A549 (cell line): ENCODE measurements around the gene ALOX15B. TPM values are rescaled to one million over a fixed set of nuclear protein-coding genes. Genes with fewer than 3 reads are reported as not detected.

Source experiments
- ATAC-seq, 2 experiments: fragments of 200-7000 bp in 1 of 2; fragments of >200 bp in 1 of 2; cut with Nextera tagmentation in 1 of 2; cut with Tn5 transposase in 1 of 2; 3 replicates each; pipeline versions ENCODE4 v1.8.0 to v1.9.1; 2018 to 2020; ENCODE audit warnings: mild to moderate bottlenecking in 1 of 2, moderate library complexity in 1 of 2
- CTCF ChIA-PET: fragments of 300-600 bp; sonication (Branson Sonifier 250); formaldehyde crosslinking; extraction: SDS; loops from one replicate; lab custom pipeline; 2021; ENCODE audit warnings: antibody characterized with exemption, inconsistent platforms; lab: Yijun Ruan, JAX
- POLR2A ChIA-PET: fragments of 350-600 bp; formaldehyde crosslinking; extraction: SDS; loops from one replicate; lab custom pipeline; 2021; ENCODE audit warnings: antibody characterized with exemption, inconsistent platforms; lab: Yijun Ruan, JAX
- DNase-seq, 2 experiments: peaks; one replicate each; pipeline versions ENCODE4 v3.0.0 to v3.0.0-alpha.2; 2011 to 2016; ENCODE audit warnings: low read depth in 1 of 2, low spot score in 1 of 2
- FAIRE-seq: peaks from 2 replicates; lab custom pipeline; 2011; peaks lifted over from hg19 to GRCh38; lab: Jason Lieb, UNC
- H3K27ac ChIP-seq, 2 experiments: fragments of >200 bp; sonication (Bioruptor Twin); formaldehyde crosslinking; 3 replicates each; pipeline ENCODE4 v1.5.1; 2016 to 2017
- H3K4me1 ChIP-seq: fragments of >200 bp; sonication (Bioruptor Twin); formaldehyde crosslinking; 3 replicates; pipeline ENCODE4 v1.6.1; 2016
- H3K4me2 ChIP-seq: fragments of >200 bp; sonication (Bioruptor Twin); formaldehyde crosslinking; 3 replicates; pipeline ENCODE4 v1.6.1; 2016
- H3K4me3 ChIP-seq: fragments of >200 bp; sonication (Bioruptor Twin); formaldehyde crosslinking; 3 replicates; pipeline ENCODE4 v1.5.1; 2016
- H3K9me3 ChIP-seq: fragments of >200 bp; sonication (Bioruptor Twin); formaldehyde crosslinking; 3 replicates; pipeline ENCODE4 v1.6.1; 2016
- ATOH8 ChIP-seq: fragments of 250-450 bp; sonication (Bioruptor Pico); IDR thresholded peaks from 2 replicates; pipeline ENCODE4 v1.5.0; 2020; ENCODE audit warnings: low read depth, mild to moderate bottlenecking, moderate library complexity
- CBX2 ChIP-seq: fragments of 200-600 bp; sonication (generic); IDR thresholded peaks from 2 replicates; pipeline ENCODE4 v1.6.1; 2016; ENCODE audit warnings: low read depth, mild to moderate bottlenecking, borderline replicate concordance
- CHD2 ChIP-seq: fragments of 150-350 bp; IDR thresholded peaks from 2 replicates; pipeline ENCODE4 v1.6.1; 2014; ENCODE audit warnings: low read length; ENCODE audit not compliant: partially characterized antibody
- E2F6 ChIP-seq: IDR thresholded peaks from 2 replicates; pipeline ENCODE4 v1.6.1; 2012; ENCODE audit warnings: low read depth, borderline replicate concordance
- EHMT2 ChIP-seq: fragments of 200-600 bp; sonication (generic); IDR thresholded peaks from 2 replicates; pipeline ENCODE4 v1.6.1; 2016; ENCODE audit warnings: antibody characterized with exemption, low read depth, mild to moderate bottlenecking, moderate library complexity
- ELK1 ChIP-seq: fragments of 150-350 bp; IDR thresholded peaks from 2 replicates; pipeline ENCODE4 v1.6.1; 2014; ENCODE audit warnings: low read depth, mild to moderate bottlenecking, low read length
- EP300 ChIP-seq, 2 experiments: fragments of >200 bp; sonication (Bioruptor Twin); formaldehyde crosslinking; IDR thresholded peaks; 2 replicates in 1 of 2; 3 replicates in 1 of 2; pipeline ENCODE4 v1.6.1; 2016 to 2017
- FOSL2 ChIP-seq, 2 experiments: fragments of 450-650 bp in 1 of 2; fragments of >200 bp in 1 of 2; sonication (Bioruptor Twin) in 1 of 2; formaldehyde crosslinking; IDR thresholded peaks; 2 replicates each; pipeline versions ENCODE4 v1.5.0 to v1.6.1; 2016 to 2020; ENCODE audit warnings: mild to moderate bottlenecking in 1 of 2, moderate library complexity in 1 of 2
- FOXS1 ChIP-seq: fragments of 250-450 bp; sonication (Bioruptor Pico); IDR thresholded peaks from 2 replicates; pipeline ENCODE4 v1.5.0; 2020; ENCODE audit warnings: mild to moderate bottlenecking, moderate library complexity
- HOXA7 ChIP-seq: fragments of 250-450 bp; sonication (Bioruptor Pico); IDR thresholded peaks from 2 replicates; pipeline ENCODE4 v1.5.0; 2020; ENCODE audit warnings: mild to moderate bottlenecking, moderate library complexity
- HOXB13 ChIP-seq: fragments of 250-450 bp; sonication (Bioruptor Pico); IDR thresholded peaks from 2 replicates; pipeline ENCODE4 v1.5.0; 2020; ENCODE audit warnings: low read depth, mild to moderate bottlenecking, moderate library complexity
- HOXB5 ChIP-seq: fragments of 250-450 bp; sonication (Bioruptor Pico); IDR thresholded peaks from 2 replicates; pipeline ENCODE4 v1.5.0; 2020; ENCODE audit warnings: mild to moderate bottlenecking, moderate library complexity
- JUN ChIP-seq, 2 experiments: fragments of >200 bp; sonication (Bioruptor Twin); formaldehyde crosslinking; IDR thresholded peaks; 2 replicates in 1 of 2; 3 replicates in 1 of 2; pipeline ENCODE4 v1.6.1; 2016 to 2017
- KDM5A ChIP-seq: fragments of 200-600 bp; sonication (generic); IDR thresholded peaks from 2 replicates; pipeline ENCODE4 v1.6.1; 2016; ENCODE audit warnings: antibody characterized with exemption, mild to moderate bottlenecking
- MAFK ChIP-seq: fragments of 450-650 bp; IDR thresholded peaks from 2 replicates; pipeline ENCODE4 v1.6.1; 2014; ENCODE audit not compliant: partially characterized antibody
- MYC ChIP-seq: IDR thresholded peaks from 2 replicates; pipeline ENCODE4 v1.6.1; 2012; ENCODE audit warnings: mild to moderate bottlenecking, inconsistent platforms, low read length, improper control_type of control experiment, borderline replicate concordance
- NPAS2 ChIP-seq: fragments of 250-450 bp; sonication (Bioruptor Pico); IDR thresholded peaks from 2 replicates; pipeline ENCODE4 v1.8.0; 2022; ENCODE audit warnings: mild to moderate bottlenecking, moderate library complexity, borderline replicate concordance
- NR3C1 ChIP-seq: fragments of >200 bp; sonication (Bioruptor Twin); formaldehyde crosslinking; IDR thresholded peaks from 3 replicates; pipeline ENCODE4 v1.6.1; 2017
- RAD21 ChIP-seq, 2 experiments: fragments of >200 bp in 1 of 2; sonication (Bioruptor Twin) in 1 of 2; formaldehyde crosslinking in 1 of 2; IDR thresholded peaks in 1 of 2; conservative IDR thresholded peaks in 1 of 2; 2 replicates in 1 of 2; 3 replicates in 1 of 2; pipeline ENCODE4 v1.6.1; 2012 to 2018; ENCODE audit warnings: inconsistent platforms in 1 of 2
- RFX5 ChIP-seq: fragments of 450-650 bp; IDR thresholded peaks from 2 replicates; pipeline ENCODE4 v1.7.1; 2014; ENCODE audit warnings: antibody characterized with exemption, mild to moderate bottlenecking, moderate library complexity
- RNF2 ChIP-seq: fragments of 200-600 bp; sonication (generic); IDR thresholded peaks from 2 replicates; pipeline ENCODE4 v1.6.1; 2016; ENCODE audit warnings: low read depth, mild to moderate bottlenecking, antibody characterized with exemption, moderate library complexity, borderline replicate concordance
- SMC3 ChIP-seq: fragments of >200 bp; sonication (Bioruptor Twin); formaldehyde crosslinking; IDR thresholded peaks from 3 replicates; pipeline ENCODE4 v1.6.1; 2018; ENCODE audit warnings: inconsistent platforms
- TFCP2L1 ChIP-seq: fragments of 250-450 bp; sonication (Bioruptor Pico); IDR thresholded peaks from 2 replicates; pipeline ENCODE4 v1.5.0; 2021; ENCODE audit warnings: mild to moderate bottlenecking
- USF2 ChIP-seq: fragments of 450-650 bp; IDR thresholded peaks from 2 replicates; pipeline ENCODE4 v1.6.1; 2014; ENCODE audit warnings: antibody characterized with exemption
- ZC3H11A ChIP-seq: fragments of 450-650 bp; IDR thresholded peaks from 2 replicates; pipeline ENCODE4 v1.6.1; 2014; ENCODE audit warnings: antibody characterized with exemption, mild to moderate bottlenecking
- ZFP36 ChIP-seq: fragments of 450-650 bp; IDR thresholded peaks from 2 replicates; pipeline ENCODE4 v1.6.1; 2014; ENCODE audit warnings: borderline replicate concordance; ENCODE audit not compliant: partially characterized antibody
- ZNF302 ChIP-seq: fragments of 250-450 bp; sonication (Bioruptor Pico); IDR thresholded peaks from 2 replicates; pipeline ENCODE4 v1.9.0; 2021; ENCODE audit warnings: inconsistent platforms, mild to moderate bottlenecking, moderate library complexity
- WGBS: methylation state at CpG from one replicate; pipeline ENCODE4 v1.1.6; 2017; ENCODE audit errors: missing lambda C conversion rate; 5-methylcytosine and 5-hydroxymethylcytosine counted together
- polyA plus RNA-seq, 4 experiments: library from polyadenylated mRNA; depleted of rRNA in 3 of 4; stranded (reverse); fragments of >200 nt; fragmentation: RNase III in 1 of 4; extraction: RNeasy Plus Mini Kit Qiagen cat#74134 plus additional on column Dnase treatment in 1 of 4; gene quantifications; 2 replicates in 3 of 4; 3 replicates in 1 of 4; pipeline ENCODE4 v1.2.3, GENCODE V29; 2011 to 2017
- TF ChIP-seq, protein P1 (sequence below): fragments of >200 bp; sonication (Bioruptor Twin); formaldehyde crosslinking; IDR thresholded peaks from 2 replicates; pipeline ENCODE4 v1.6.1; 2016
- TF ChIP-seq, protein P2 (sequence below): fragments of >200 bp; sonication (Bioruptor Twin); formaldehyde crosslinking; IDR thresholded peaks from 3 replicates; pipeline ENCODE4 v1.6.1; 2016

The ALOX15B gene
- polyA plus RNA-seq, 2 of the 4 experiments (the other 2 are of a cell fraction), result not detected

GRCh38 chr17:8053600-8053999, 14.7 kb downstream of the ALOX15B start:
- ATAC-seq, result no peak
- Histone ChIP-seq H3K4me1 (no peaks in the 10 kb centered on the region; the same call in 2 of the 3 replicates), H3K4me2 (no peak overlapping the region), H3K9me3 (no peaks in the 10 kb centered on the region), H3K27ac (no peak overlapping the region), H3K4me3 (no peak overlapping the region)
- no peak for TF ChIP-seq MYC
- TF ChIP-seq ELK1, result no peak
- no peak for TF ChIP-seq HOXB13 (CRISPR knock-in tag)
- TF ChIP-seq KDM5A, result no peak
- no peak for TF ChIP-seq ZC3H11A
- no peak for TF ChIP-seq USF2
- TF ChIP-seq CBX2, result no peak
- no peak for TF ChIP-seq EP300 (IDR thresholded peaks at IDR 0.05)
- no peak for TF ChIP-seq ZFP36
- TF ChIP-seq, protein P1, sequence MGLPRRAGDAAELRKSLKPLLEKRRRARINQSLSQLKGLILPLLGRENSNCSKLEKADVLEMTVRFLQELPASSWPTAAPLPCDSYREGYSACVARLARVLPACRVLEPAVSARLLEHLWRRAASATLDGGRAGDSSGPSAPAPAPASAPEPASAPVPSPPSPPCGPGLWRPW, result no peak
- TF ChIP-seq CHD2, result no peak
- TF ChIP-seq JUN (IDR thresholded peaks at IDR 0.05), result no peak
- TF ChIP-seq RFX5, result no peak
- no peak for TF ChIP-seq ZNF302 (CRISPR knock-in tag)
- TF ChIP-seq E2F6, result no peak
- no peak for TF ChIP-seq FOXS1 (CRISPR knock-in tag)
- ChIA-PET CTCF (interaction anchor here (0.8 to 13.8 kb wide), 6 partner anchors 8 to 141 kb away, joined by 3 to 682 read pairs (median 76); partner anchors contain the start of genes ALOX12B and ALOX15B), POLR2A (interaction anchor here (0.7 kb wide), 1 partner anchor 12 kb away, joined by 3 read pairs; no protein-coding TSS in a partner anchor)
- no peak for DNase-seq
- no peak for FAIRE-seq
- WGBS, result 76% methylated on average over 7 of the region's 7 CpGs

DNA sequence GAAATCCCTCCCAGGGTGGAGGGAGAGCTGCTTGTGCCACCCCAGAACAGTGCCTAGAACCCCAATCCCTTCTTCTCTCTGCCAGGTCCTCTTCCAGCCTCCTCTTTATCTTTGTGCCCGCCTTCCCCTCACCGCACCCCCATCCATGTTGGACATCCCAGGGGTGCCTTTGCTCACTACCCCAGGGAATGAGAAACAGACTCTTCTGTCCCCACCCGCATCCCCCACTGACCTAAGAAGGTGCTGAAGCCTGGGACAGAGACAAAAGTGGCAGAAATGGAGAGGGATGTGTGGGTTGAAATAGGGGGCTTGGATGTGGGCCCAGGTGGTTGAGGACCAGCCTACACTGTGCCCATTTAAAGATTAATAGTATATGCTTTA, 17.0 kb downstream of the ALOX15B start:
- H3K27ac ChIP-seq, result no peak overlapping the region
- 85% methylated on average over 3 of the region's 3 CpGs for WGBS
- H3K9me3 ChIP-seq, result no peaks in the 10 kb centered on the region
- no peak for DNase-seq
- no peaks in the 10 kb centered on the region; the same call in 2 of the 3 replicates for H3K4me1 ChIP-seq
- H3K4me2 ChIP-seq, result no peak overlapping the region
- ChIA-PET CTCF (interaction anchor here (0.8 to 13.8 kb wide), 18 partner anchors 10 to 307 kb away, joined by 3 to 682 read pairs (median 22); partner anchors contain the start of genes ALOX12B, ALOX15B, ALOXE3 and RNF227), POLR2A (no interaction called here)
- ATAC-seq, result no peak
- TF ChIP-seq FOSL2 (IDR thresholded peaks at IDR 0.05) (no peak), FOSL2 (CRISPR knock-in tag; IDR thresholded peaks at IDR 0.05) (no peak), MAFK (no peak), ZFP36 (no peak), NR3C1 (no peak), ATOH8 (CRISPR knock-in tag) (no peak), NPAS2 (CRISPR knock-in tag) (no peak), RNF2 (no peak), HOXB13 (CRISPR knock-in tag) (no peak), EHMT2 (no peak), KDM5A (no peak), HOXB5 (CRISPR knock-in tag) (no peak), FOXS1 (CRISPR knock-in tag) (no peak), HOXA7 (CRISPR knock-in tag) (no peak), RAD21 (conservative IDR thresholded peaks at IDR 0.05 in 1 of 2, IDR thresholded peaks at IDR 0.05 in 1 of 2) (no peak), TFCP2L1 (CRISPR knock-in tag) (no peak), SMC3 (no peak), RFX5 (no peak), MYC (no peak)
- TF ChIP-seq, protein P1, result no peak
- TF ChIP-seq, protein P2, sequence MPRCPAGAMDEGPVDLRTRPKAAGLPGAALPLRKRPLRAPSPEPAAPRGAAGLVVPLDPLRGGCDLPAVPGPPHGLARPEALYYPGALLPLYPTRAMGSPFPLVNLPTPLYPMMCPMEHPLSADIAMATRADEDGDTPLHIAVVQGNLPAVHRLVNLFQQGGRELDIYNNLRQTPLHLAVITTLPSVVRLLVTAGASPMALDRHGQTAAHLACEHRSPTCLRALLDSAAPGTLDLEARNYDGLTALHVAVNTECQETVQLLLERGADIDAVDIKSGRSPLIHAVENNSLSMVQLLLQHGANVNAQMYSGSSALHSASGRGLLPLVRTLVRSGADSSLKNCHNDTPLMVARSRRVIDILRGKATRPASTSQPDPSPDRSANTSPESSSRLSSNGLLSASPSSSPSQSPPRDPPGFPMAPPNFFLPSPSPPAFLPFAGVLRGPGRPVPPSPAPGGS, result no peak
- no peak overlapping the region for H3K4me3 ChIP-seq
- no peak for FAIRE-seq
